D721Med (cell line): ENCODE results near the gene NYNRIN.
"Not testable (repeated sequence)": the region's sequence is repeated elsewhere in the genome, so short reads cannot be mapped to it uniquely, and the experiment has no call there.

ENCODE experiments used
- DNase-seq: peaks from one replicate; pipeline ENCODE4 v3.0.0; 2011; ENCODE audit warnings: low spot score; ENCODE audit not compliant: insufficient read length
- FAIRE-seq: peaks from 2 replicates; lab custom pipeline; 2011; peaks lifted over from hg19 to GRCh38; lab: Jason Lieb, UNC
- TF ChIP-seq, protein P1 (sequence below): IDR thresholded peaks from 2 replicates; pipeline ENCODE4 v1.5.1; 2012; ENCODE audit warnings: mild to moderate bottlenecking, control low read depth; ENCODE audit not compliant: insufficient read depth; ENCODE audit errors: missing control alignments

The NYNRIN gene

DNA sequence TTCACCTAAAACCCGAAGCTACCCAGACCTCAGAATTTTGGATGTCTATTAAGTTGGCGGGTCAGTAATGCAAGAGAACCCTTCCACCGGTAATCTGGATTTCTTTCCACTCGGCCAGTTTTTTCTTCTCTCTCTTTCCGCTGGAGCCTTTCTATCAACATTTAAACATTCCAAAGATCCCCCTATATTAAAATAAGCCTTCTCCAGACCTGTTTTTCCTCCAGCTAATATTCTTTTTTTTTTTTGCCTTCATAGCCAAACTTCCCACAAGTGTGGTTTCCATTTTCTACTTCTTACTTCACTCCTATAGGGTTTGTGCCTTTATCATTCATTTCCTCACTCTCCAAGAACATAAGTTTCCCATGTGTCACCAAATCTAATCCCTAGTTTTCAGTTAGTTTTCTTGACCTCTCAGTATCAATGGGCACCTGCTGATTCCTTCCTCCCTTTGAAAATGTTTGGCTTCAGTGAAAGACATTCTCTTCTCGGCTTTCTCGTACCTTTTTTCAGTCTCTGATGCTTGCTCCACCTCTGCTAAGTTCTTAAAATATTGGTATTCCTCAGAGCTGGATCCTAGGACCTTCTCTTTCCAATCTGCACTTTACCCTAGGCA is 44.4 kb downstream of the NYNRIN start:
- TF ChIP-seq, protein P1, sequence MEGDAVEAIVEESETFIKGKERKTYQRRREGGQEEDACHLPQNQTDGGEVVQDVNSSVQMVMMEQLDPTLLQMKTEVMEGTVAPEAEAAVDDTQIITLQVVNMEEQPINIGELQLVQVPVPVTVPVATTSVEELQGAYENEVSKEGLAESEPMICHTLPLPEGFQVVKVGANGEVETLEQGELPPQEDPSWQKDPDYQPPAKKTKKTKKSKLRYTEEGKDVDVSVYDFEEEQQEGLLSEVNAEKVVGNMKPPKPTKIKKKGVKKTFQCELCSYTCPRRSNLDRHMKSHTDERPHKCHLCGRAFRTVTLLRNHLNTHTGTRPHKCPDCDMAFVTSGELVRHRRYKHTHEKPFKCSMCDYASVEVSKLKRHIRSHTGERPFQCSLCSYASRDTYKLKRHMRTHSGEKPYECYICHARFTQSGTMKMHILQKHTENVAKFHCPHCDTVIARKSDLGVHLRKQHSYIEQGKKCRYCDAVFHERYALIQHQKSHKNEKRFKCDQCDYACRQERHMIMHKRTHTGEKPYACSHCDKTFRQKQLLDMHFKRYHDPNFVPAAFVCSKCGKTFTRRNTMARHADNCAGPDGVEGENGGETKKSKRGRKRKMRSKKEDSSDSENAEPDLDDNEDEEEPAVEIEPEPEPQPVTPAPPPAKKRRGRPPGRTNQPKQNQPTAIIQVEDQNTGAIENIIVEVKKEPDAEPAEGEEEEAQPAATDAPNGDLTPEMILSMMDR = no peak
- FAIRE-seq = no peak
- DNase-seq = no peak

DNA sequence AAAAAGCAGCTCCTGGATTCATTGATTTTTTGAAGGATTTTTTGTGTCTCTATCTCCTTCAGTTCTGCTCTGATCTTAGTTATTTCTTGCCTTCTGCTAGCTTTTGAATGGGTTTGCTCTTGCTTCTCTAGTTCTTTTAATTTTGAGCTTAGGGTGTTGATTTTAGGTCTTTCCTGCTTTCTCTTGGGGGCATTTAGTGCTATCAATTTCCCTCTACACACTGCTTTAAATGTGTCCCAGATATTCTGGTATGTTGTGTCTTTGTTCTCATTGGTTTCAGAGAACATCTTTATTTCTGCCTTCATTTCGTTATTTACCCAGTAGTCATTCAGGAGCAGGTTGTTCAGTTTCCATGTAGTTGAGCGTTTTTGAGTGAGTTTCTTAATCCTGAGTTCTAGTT is 52.0 kb downstream of the NYNRIN start:
- DNase-seq, FAIRE-seq: not testable (repeated sequence)

- FAIRE-seq = no peak
- DNase-seq = no peak
- TF ChIP-seq, protein P1 = no peak
Observed at GRCh38 chr14:24456980-24457379, 58.2 kb downstream of the NYNRIN start.

- TF ChIP-seq, protein P1 = no peak
- no peak for DNase-seq
- no peak for FAIRE-seq
Observed at GRCh38 chr14:24458736-24459135, 59.9 kb downstream of the NYNRIN start.

- DNase-seq = no peak
- TF ChIP-seq, protein P1 = no peak
- no peak for FAIRE-seq
Observed at GRCh38 chr14:24459331-24459730, 60.5 kb downstream of the NYNRIN start.

DNA sequence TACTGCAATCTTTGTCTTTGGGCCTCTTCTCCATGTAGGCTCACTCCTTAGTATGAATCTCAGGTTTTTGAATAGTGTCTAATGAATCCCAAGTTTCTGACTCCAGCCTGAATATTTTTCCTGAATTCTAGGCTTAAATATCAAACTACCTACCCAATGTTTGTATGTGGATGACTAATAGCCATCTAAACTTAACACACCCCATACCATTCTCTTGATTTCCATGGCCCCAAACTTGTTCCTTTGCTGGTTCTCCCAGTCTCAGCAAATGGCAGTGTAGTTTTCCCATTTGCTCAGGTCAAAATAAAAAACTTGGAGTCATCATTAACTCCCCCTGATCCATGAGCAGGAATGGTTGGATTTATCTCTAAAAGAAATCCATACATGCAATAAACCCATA is 62.5 kb downstream of the NYNRIN start:
- DNase-seq (no peak), FAIRE-seq (no peak)
- TF ChIP-seq, protein P1 = no peak

- no peak for DNase-seq
- FAIRE-seq = no peak
- TF ChIP-seq, protein P1 = no peak
Observed at GRCh38 chr14:24463017-24463883, 64.4 kb downstream of the NYNRIN start.
